ENCODE results near the gene UGT2B15.

Gene UGT2B15

GRCh38 chr4:68617003-68617698, 53.3 kb downstream of the UGT2B15 start:
- no peak overlapping the region for H3K27ac ChIP-seq
- ChIA-PET POLR2A (ENCODE audit: low non-redundant PET) (no interaction called here), CTCF (no interaction called here)
- DNase-seq (ENCODE audit: low spot score), result no peak
- TF ChIP-seq CTCF (conservative IDR thresholded peaks at IDR 0.05; ENCODE audit: low read depth), result no peak

GRCh38 chr4:68615699-68616422, 54.6 kb downstream of the UGT2B15 start:
- no peak for DNase-seq (ENCODE audit: low spot score)
- TF ChIP-seq CTCF (conservative IDR thresholded peaks at IDR 0.05; ENCODE audit: low read depth), result no peak
- POLR2A ChIA-PET (ENCODE audit: low non-redundant PET), result no interaction called here
- CTCF ChIA-PET, result no interaction called here
- no peak overlapping the region for H3K27ac ChIP-seq

GRCh38 chr4:68613752-68614151, 56.7 kb downstream of the UGT2B15 start:
- no peak for TF ChIP-seq CTCF (conservative IDR thresholded peaks at IDR 0.05; ENCODE audit: low read depth)
- ChIA-PET POLR2A (ENCODE audit: low non-redundant PET) (no interaction called here), CTCF (no interaction called here)

GRCh38 chr4:68606240-68606639, 64.2 kb downstream of the UGT2B15 start:
- no peak overlapping the region for H3K27ac ChIP-seq
- ChIA-PET CTCF (no interaction called here), POLR2A (ENCODE audit: low non-redundant PET) (no interaction called here)
- TF ChIP-seq CTCF (conservative IDR thresholded peaks at IDR 0.05; ENCODE audit: low read depth), result no peak
- no peak for DNase-seq (ENCODE audit: low spot score)

More at GRCh38 chr4:68613752-68614151, 56.7 kb downstream of the UGT2B15 start:
- no peak for DNase-seq (ENCODE audit: low spot score)
- H3K27ac ChIP-seq, result no peak overlapping the region

- H3K27ac ChIP-seq, result no peak overlapping the region
- no peak for TF ChIP-seq CTCF (conservative IDR thresholded peaks at IDR 0.05; ENCODE audit: low read depth)
- CTCF ChIA-PET, result no interaction called here
- no peak for DNase-seq (ENCODE audit: low spot score)
- POLR2A ChIA-PET (ENCODE audit: low non-redundant PET), result no interaction called here
Observed at GRCh38 chr4:68599150-68599549, 71.3 kb downstream of the UGT2B15 start.

- POLR2A ChIA-PET (ENCODE audit: low non-redundant PET), result no interaction called here
- CTCF ChIA-PET, result no interaction called here
- no peak for DNase-seq (ENCODE audit: low spot score)
- no peak for TF ChIP-seq CTCF (conservative IDR thresholded peaks at IDR 0.05; ENCODE audit: low read depth)
- no peak overlapping the region for H3K27ac ChIP-seq
Observed at GRCh38 chr4:68597482-68597881, 73.0 kb downstream of the UGT2B15 start.
